CD8-positive, alpha-beta memory T cell (primary cell): ENCODE measurements around the gene SERINC2. TPM values are rescaled to one million over a fixed set of nuclear protein-coding genes. Genes with fewer than 3 reads are reported as not detected.

Experiments used
- CTCF ChIA-PET: fragments of 350-600 bp; sonication (Branson Sonifier 250); formaldehyde crosslinking; loops from one replicate; lab custom pipeline; 2021; ENCODE audit warnings: antibody characterized with exemption; lab: Charles Lee
- POLR2A ChIA-PET: fragments of 350-600 bp; sonication (Branson Sonifier 250); formaldehyde crosslinking; loops from one replicate; lab custom pipeline; 2021; ENCODE audit warnings: antibody characterized with exemption; lab: Charles Lee
- DNase-seq, 5 donors: peaks; one replicate each; pipeline versions ENCODE4 v3.0.0 to v3.0.0-alpha.2; 2020 to 2022; ENCODE audit warnings: mixed read lengths in 1 of 5
- H3K27ac ChIP-seq: one replicate; pipeline ENCODE4 v1.7.0; 2013; ENCODE audit warnings: low read depth, mild to moderate bottlenecking, low read length, moderate library complexity
- H3K27me3 ChIP-seq: 2 replicates; pipeline ENCODE4 v1.7.0; 2013; ENCODE audit warnings: low read length, mild to moderate bottlenecking; ENCODE audit not compliant: insufficient read depth, poor library complexity, severe bottlenecking
- H3K36me3 ChIP-seq: 2 replicates; pipeline ENCODE4 v1.7.0; 2013; ENCODE audit warnings: mild to moderate bottlenecking, low read length, moderate library complexity; ENCODE audit not compliant: insufficient read depth
- H3K4me1 ChIP-seq: 2 replicates; pipeline ENCODE4 v1.7.0; 2013; ENCODE audit warnings: mild to moderate bottlenecking, low read length, moderate library complexity; ENCODE audit not compliant: insufficient read depth
- H3K4me3 ChIP-seq: 2 replicates; pipeline ENCODE4 v1.7.0; 2013; ENCODE audit warnings: mild to moderate bottlenecking, low read length
- H3K9me3 ChIP-seq: 2 replicates; pipeline ENCODE4 v1.7.0; 2013; ENCODE audit warnings: mild to moderate bottlenecking, low read length
- H3K27ac Mint-ChIP-seq, 8 donors: one replicate each; pipeline ENCODE4 v1.8.0; 2020 to 2021; ENCODE audit warnings: mixed read lengths in 8 of 8, mild to moderate bottlenecking in 6 of 8, inconsistent platforms in 3 of 8, moderate library complexity in 3 of 8
- H3K27me3 Mint-ChIP-seq, 2 donors: one replicate each; pipeline ENCODE4 v1.8.0; 2020 to 2021; ENCODE audit warnings: mixed read lengths in 2 of 2, mild to moderate bottlenecking in 1 of 2, moderate library complexity in 1 of 2
- H3K36me3 Mint-ChIP-seq, 3 donors: one replicate each; pipeline ENCODE4 v1.8.0; 2020 to 2021; ENCODE audit warnings: mixed read lengths in 3 of 3, inconsistent platforms in 1 of 3, mild to moderate bottlenecking in 1 of 3
- H3K4me1 Mint-ChIP-seq, 3 donors: one replicate each; pipeline ENCODE4 v1.8.0; 2020 to 2021; ENCODE audit warnings: mixed read lengths in 3 of 3, inconsistent platforms in 1 of 3, mild to moderate bottlenecking in 1 of 3
- H3K4me3 Mint-ChIP-seq, 7 donors: one replicate each; pipeline ENCODE4 v1.8.0; 2020 to 2021; ENCODE audit warnings: mixed read lengths in 7 of 7, mild to moderate bottlenecking in 6 of 7, moderate library complexity in 4 of 7, inconsistent platforms in 2 of 7
- H3K9me3 Mint-ChIP-seq, 5 donors: one replicate each; pipeline ENCODE4 v1.8.0; 2020 to 2022; ENCODE audit warnings: mixed read lengths in 5 of 5, mild to moderate bottlenecking in 3 of 5, moderate library complexity in 2 of 5, inconsistent platforms in 1 of 5
- polyA plus RNA-seq: library from polyadenylated mRNA; unstranded; fragments of 300-500 nt; fragmentation: Illumina TruSeq; gene quantifications from one replicate; pipeline ENCODE4 v1.2.3, GENCODE V29; 2021
- total RNA-seq, 2 experiments: library from RNA; stranded (reverse); gene quantifications; one replicate each; pipeline ENCODE4 v1.2.3, GENCODE V29; 2021

SERINC2 gene
- total and polyA plus RNA-seq, 3 experiments from 2014 or later: 0.11 to 0.31 TPM; not detected in 1

DNA sequence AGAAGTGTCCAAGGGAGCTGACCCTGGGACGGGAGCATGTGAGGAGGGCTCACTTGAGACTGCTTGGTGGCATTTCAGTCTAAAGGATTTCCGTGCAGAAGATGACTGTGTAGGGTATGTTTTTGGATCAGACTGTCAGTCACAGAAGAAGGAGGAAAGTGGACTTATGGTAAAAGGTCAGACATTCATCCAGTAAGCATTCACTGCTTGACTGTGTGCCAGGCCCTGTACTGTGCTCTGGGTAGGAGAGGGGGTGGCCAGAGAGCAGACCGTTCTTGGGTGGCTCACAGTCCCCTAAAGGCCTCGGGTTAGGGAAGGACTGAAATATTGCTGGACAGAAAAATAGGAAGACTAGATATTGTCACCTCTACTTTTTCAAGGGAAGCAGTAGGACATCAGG lies 2.1 kb upstream of the SERINC2 start:
- peaks cover 45 to 66% of the 10 kb centered on the region in 2 donors for H3K27me3 Mint-ChIP-seq
- Histone ChIP-seq H3K4me1 (peaks cover 5% of the 10 kb centered on the region), H3K36me3 (no peaks in the 10 kb centered on the region), H3K9me3 (no peaks in the 10 kb centered on the region), H3K27ac (no peak overlapping the region), H3K27me3 (peaks cover 29% of the 10 kb centered on the region), H3K4me3 (no peak overlapping the region)
- no peak overlapping the region for H3K27ac Mint-ChIP-seq
- no peaks in the 10 kb centered on the region for H3K9me3 Mint-ChIP-seq
- H3K36me3 Mint-ChIP-seq: no peaks in the 10 kb centered on the region
- DNase-seq: no peak
- H3K4me3 Mint-ChIP-seq: peak overlapping the region in 4 of 7 donors; percentile 18 to 50 (median 29)
- ChIA-PET POLR2A (no interaction called here), CTCF (interaction anchor here (1.9 kb wide), 1 partner anchor 12 kb away, joined by 6 read pairs; no protein-coding TSS in a partner anchor)
- H3K4me1 Mint-ChIP-seq: peaks cover 6 to 13% (median 12%) of the 10 kb centered on the region in 3 donors

GRCh38 chr1:31412205-31412604 lies 808 bp upstream of the SERINC2 start:
- Histone ChIP-seq H3K27ac (no peak overlapping the region), H3K36me3 (no peaks in the 10 kb centered on the region), H3K9me3 (no peaks in the 10 kb centered on the region), H3K4me3 (no peak overlapping the region), H3K27me3 (peaks cover 29% of the 10 kb centered on the region), H3K4me1 (peaks cover 5% of the 10 kb centered on the region)
- H3K4me3 Mint-ChIP-seq: peak overlapping the region; percentile 64 to 80 (median 76)
- H3K9me3 Mint-ChIP-seq: no peaks in the 10 kb centered on the region
- peak overlapping the region in 2 of 8 donors; percentile 8 to 66 for H3K27ac Mint-ChIP-seq
- DNase-seq: no peak
- peaks cover 6 to 13% (median 12%) of the 10 kb centered on the region in 3 donors for H3K4me1 Mint-ChIP-seq
- POLR2A ChIA-PET: no interaction called here
- peaks cover 55 to 75% of the 10 kb centered on the region in 2 donors for H3K27me3 Mint-ChIP-seq
- CTCF ChIA-PET: no interaction called here
- no peaks in the 10 kb centered on the region for H3K36me3 Mint-ChIP-seq

GRCh38 chr1:31413405-31414001 lies 490 bp downstream of the SERINC2 start:
- H3K36me3 Mint-ChIP-seq: no peaks in the 10 kb centered on the region
- H3K27ac ChIP-seq: no peak overlapping the region
- ChIA-PET CTCF (interaction anchor here (0.8 kb wide), 1 partner anchor 8 kb away, joined by 3 read pairs; no protein-coding TSS in a partner anchor), POLR2A (no interaction called here)
- peak overlapping the region; percentile 41 for H3K4me3 ChIP-seq
- peak overlapping the region in 3 of 8 donors; percentile 28 to 79 (median 76) for H3K27ac Mint-ChIP-seq
- no peaks in the 10 kb centered on the region for H3K9me3 Mint-ChIP-seq
- DNase-seq: peak in 1 of 5 donors; percentile 11
- H3K36me3 ChIP-seq: no peaks in the 10 kb centered on the region
- peak overlapping the region; percentile 84 to 94 (median 90) for H3K4me3 Mint-ChIP-seq
- H3K4me1 Mint-ChIP-seq: peaks cover 6 to 13% (median 12%) of the 10 kb centered on the region in 3 donors
- peaks cover 59 to 74% of the 10 kb centered on the region in 2 donors for H3K27me3 Mint-ChIP-seq
- peaks cover 29% of the 10 kb centered on the region for H3K27me3 ChIP-seq
- H3K9me3 ChIP-seq: no peaks in the 10 kb centered on the region
- peaks cover 5% of the 10 kb centered on the region for H3K4me1 ChIP-seq

GRCh38 chr1:31414980-31415370 lies 2.0 kb downstream of the SERINC2 start:
- Mint-ChIP-seq H3K27ac (no peak overlapping the region), H3K9me3 (no peaks in the 10 kb centered on the region), H3K36me3 (no peaks in the 10 kb centered on the region), H3K27me3 (peaks cover 52 to 67% of the 10 kb centered on the region in 2 donors), H3K4me1 (peaks cover 6 to 13% (median 12%) of the 10 kb centered on the region in 3 donors), H3K4me3 (peak overlapping the region in 3 of 7 donors; percentile 37 to 57 (median 43))
- ChIA-PET CTCF (no interaction called here), POLR2A (no interaction called here)
- Histone ChIP-seq H3K4me3 (no peak overlapping the region), H3K27me3 (peaks cover 29% of the 10 kb centered on the region), H3K9me3 (no peaks in the 10 kb centered on the region), H3K4me1 (peaks cover 5% of the 10 kb centered on the region), H3K27ac (no peak overlapping the region), H3K36me3 (no peaks in the 10 kb centered on the region)
- DNase-seq: no peak

GRCh38 chr1:31415658-31416057 lies 2.6 kb downstream of the SERINC2 start:
- H3K4me1 Mint-ChIP-seq: peaks cover 6 to 13% (median 12%) of the 10 kb centered on the region in 3 donors
- H3K27me3 Mint-ChIP-seq: peaks cover 51 to 65% of the 10 kb centered on the region in 2 donors
- no peaks in the 10 kb centered on the region for H3K36me3 ChIP-seq
- CTCF ChIA-PET: no interaction called here
- no peaks in the 10 kb centered on the region for H3K36me3 Mint-ChIP-seq
- H3K9me3 Mint-ChIP-seq: no peaks in the 10 kb centered on the region
- peaks cover 5% of the 10 kb centered on the region for H3K4me1 ChIP-seq
- H3K27ac ChIP-seq: no peak overlapping the region
- H3K4me3 ChIP-seq: no peak overlapping the region
- peak overlapping the region in 1 of 7 donors; percentile 43 for H3K4me3 Mint-ChIP-seq
- no peaks in the 10 kb centered on the region for H3K9me3 ChIP-seq
- no peak for DNase-seq
- peaks cover 29% of the 10 kb centered on the region for H3K27me3 ChIP-seq
- POLR2A ChIA-PET: no interaction called here
- H3K27ac Mint-ChIP-seq: no peak overlapping the region

DNA sequence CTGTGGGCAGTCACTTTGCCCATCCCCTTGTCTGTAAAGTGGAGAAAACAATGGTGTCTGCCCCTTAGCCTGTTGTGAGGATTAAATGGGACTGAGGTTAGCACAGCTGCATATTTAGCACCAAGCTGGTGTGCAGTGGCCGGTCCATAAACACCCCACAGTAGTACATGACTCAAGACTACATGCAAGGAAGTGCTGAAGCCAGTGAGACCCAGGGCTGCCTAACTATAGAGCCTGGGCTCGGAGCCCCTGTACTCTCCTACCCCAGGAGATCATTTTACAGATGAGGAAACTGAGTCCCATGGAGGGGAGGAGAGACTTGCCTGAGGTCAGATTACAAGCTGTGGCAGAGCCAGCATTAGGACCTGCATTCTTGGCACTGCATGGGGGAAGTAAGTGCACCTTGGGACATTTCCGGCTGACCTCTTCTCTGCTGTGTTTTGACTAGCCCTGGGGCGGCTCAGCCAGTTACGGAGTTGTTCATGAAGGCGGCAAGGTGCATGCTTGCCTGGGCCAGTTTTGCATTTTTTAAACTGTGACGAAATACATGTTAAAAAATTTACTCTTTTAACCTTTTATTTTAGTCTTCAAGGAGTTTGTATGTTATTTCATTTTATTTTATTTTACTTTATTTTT lies 3.2 kb downstream of the SERINC2 start:
- no peak overlapping the region for H3K4me3 Mint-ChIP-seq
- no peaks in the 10 kb centered on the region for H3K9me3 Mint-ChIP-seq
- Histone ChIP-seq H3K36me3 (no peaks in the 10 kb centered on the region), H3K9me3 (no peaks in the 10 kb centered on the region), H3K27me3 (peaks cover 25% of the 10 kb centered on the region), H3K4me1 (peaks cover 5% of the 10 kb centered on the region), H3K27ac (no peak overlapping the region), H3K4me3 (no peak overlapping the region)
- no peak overlapping the region for H3K27ac Mint-ChIP-seq
- H3K4me1 Mint-ChIP-seq: peaks cover 6 to 13% (median 12%) of the 10 kb centered on the region in 3 donors
- CTCF ChIA-PET: no interaction called here
- peaks cover 45 to 65% of the 10 kb centered on the region in 2 donors for H3K27me3 Mint-ChIP-seq
- POLR2A ChIA-PET: no interaction called here
- H3K36me3 Mint-ChIP-seq: no peaks in the 10 kb centered on the region
- DNase-seq: no peak

DNA sequence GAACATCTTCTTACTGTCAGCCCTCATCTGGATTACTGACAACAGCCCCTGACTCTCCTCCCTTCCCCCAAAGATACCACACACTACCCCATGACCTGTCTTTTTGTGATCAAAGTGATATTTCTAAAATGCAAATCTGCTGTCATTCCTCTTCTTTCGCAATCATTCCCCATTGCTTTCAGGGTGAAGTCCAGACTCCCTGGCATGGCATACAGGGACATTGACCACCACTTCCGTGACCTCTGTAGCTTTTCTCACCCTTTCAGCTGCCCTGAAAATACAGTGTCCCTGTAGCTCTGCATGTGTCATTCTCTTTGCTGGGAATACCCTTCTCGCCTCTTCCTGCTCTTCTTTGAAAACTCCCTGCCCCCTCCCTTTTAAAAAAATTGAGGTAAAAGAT lies 4.1 kb downstream of the SERINC2 start:
- H3K4me1 ChIP-seq: peaks cover 5% of the 10 kb centered on the region
- POLR2A ChIA-PET: no interaction called here
- H3K27ac Mint-ChIP-seq: peak overlapping the region in 1 of 8 donors; percentile 3
- peaks cover 18% of the 10 kb centered on the region for H3K27me3 ChIP-seq
- H3K4me3 ChIP-seq: no peak overlapping the region
- peak overlapping the region in 1 of 7 donors; percentile 36 for H3K4me3 Mint-ChIP-seq
- peaks cover 6 to 12% (median 11%) of the 10 kb centered on the region in 3 donors for H3K4me1 Mint-ChIP-seq
- DNase-seq: no peak
- H3K27ac ChIP-seq: no peak overlapping the region
- no peaks in the 10 kb centered on the region for H3K9me3 Mint-ChIP-seq
- H3K36me3 Mint-ChIP-seq: no peaks in the 10 kb centered on the region
- no peaks in the 10 kb centered on the region for H3K36me3 ChIP-seq
- CTCF ChIA-PET: no interaction called here
- no peaks in the 10 kb centered on the region for H3K9me3 ChIP-seq
- H3K27me3 Mint-ChIP-seq: peaks cover 37 to 60% of the 10 kb centered on the region in 2 donors

GRCh38 chr1:31418626-31419323 lies 5.8 kb downstream of the SERINC2 start:
- CTCF ChIA-PET: no interaction called here
- Mint-ChIP-seq H3K4me3 (no peak overlapping the region), H3K27me3 (peaks cover 36 to 66% of the 10 kb centered on the region in 2 donors), H3K27ac (no peak overlapping the region), H3K4me1 (peaks cover 2 to 6% (median 2%) of the 10 kb centered on the region in 3 donors), H3K9me3 (no peaks in the 10 kb centered on the region), H3K36me3 (no peaks in the 10 kb centered on the region)
- H3K4me3 ChIP-seq: no peak overlapping the region
- H3K4me1 ChIP-seq: peaks cover 2% of the 10 kb centered on the region
- H3K27me3 ChIP-seq: peaks cover 17% of the 10 kb centered on the region
- POLR2A ChIA-PET: no interaction called here
- no peak for DNase-seq
- no peaks in the 10 kb centered on the region for H3K36me3 ChIP-seq
- H3K27ac ChIP-seq: no peak overlapping the region
- H3K9me3 ChIP-seq: no peaks in the 10 kb centered on the region
